Glomerular visceral epithelial cell (primary cell): ENCODE data around the gene GPR143.
"Not testable (repeated sequence)": the region's sequence is repeated elsewhere in the genome, so short reads cannot be mapped to it uniquely, and the experiment has no call there.

Source experiments
- DNase-seq: peaks from one replicate; pipeline ENCODE4 v3.0.0-alpha.2; 2016; ENCODE audit errors: extremely low spot score

Gene GPR143

GRCh38 chrX:9765737-9766097, at the start of gene GPR143:
TSS of gene GPR143 (minus strand) at chrX:9765847. CDS start at chrX:9765817, 30 bp downstream.
- no peak for DNase-seq

- not testable (repeated sequence) for DNase-seq
These were observed 45.4 kb upstream of the GPR143 start for GRCh38 chrX:9811086-9811485.

GRCh38 chrX:9809876-9810275, 44.2 kb upstream of the GPR143 start:
- not testable (repeated sequence) for DNase-seq

DNA sequence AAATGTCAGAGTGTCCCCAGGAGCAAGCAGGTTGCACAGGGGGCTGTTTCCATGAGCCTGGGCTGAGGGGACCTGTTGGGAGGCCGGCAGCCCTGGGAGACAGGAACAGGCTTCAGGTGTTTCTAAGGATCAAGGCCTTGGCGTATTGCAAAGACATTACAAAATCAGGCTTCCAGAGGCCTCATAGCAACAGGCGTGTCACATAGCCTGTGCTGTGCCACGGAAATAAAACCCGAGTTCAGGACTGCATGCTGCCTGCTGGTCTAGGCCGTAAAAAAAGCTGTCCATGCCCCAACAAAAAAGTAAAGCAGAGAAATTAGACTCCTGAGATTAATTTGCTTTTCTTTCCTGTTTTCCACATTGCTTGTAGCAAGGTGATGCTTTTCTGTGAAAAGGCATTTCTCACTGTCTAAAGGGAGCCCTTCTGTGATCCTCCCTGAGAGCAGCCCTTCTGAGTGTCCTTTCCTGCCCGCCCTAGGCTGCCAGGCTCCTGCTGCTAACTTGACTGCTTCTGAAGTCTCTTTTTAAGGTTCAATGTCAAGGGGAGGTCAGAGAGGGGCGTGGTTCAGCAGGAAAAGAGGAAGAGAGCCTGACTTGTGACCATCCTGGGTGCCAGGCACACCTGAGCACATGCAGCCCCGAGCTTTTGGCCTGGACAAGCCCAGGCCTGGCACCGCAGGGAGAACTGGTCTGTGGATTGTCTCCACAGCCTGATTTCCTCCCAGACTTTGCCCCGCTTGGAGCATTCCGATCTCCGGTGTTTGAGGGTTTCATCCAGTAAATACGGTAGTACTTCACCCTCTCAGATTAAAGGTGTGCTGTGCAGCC, 41.9 kb upstream of the GPR143 start:
- DNase-seq: no peak

DNA sequence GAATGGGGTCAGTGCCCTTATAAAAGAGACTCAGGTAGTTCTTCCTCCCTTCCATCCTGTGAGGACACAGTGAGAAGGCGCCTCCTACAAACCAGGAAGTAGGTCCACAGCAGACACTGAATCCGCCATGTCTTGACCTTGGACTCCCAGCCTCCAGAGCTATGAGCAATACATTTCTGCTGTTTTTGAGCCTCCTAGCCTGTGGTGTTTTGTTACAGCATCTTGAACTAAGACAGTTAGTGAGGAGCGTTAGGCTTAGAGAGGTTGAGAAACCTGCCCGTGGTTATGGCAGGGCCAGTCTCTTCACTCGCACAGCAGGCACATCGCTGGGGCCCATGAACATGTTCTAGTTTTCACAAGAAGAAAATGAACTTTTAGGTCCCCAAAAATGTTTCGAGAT, 40.3 kb upstream of the GPR143 start:
- DNase-seq: no peak

DNA sequence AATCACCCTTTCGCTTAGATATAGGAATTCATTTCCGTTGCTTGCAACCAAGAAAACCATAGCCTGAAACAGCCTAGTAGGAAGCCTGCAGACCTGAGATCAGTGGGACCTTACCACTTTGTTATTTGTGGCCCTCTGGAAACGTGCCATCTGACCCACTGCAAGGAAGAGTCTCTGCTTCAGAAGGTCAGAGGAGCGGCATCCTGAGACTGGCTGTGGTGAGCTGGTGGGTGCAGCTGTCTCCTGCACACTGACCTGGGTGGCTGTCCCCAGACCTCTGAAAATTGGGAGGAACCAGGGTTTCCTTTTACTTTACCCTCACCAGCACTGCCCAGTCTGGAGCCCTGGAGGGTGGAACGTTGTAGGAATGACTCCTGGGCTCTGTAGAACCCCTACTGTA, 38.8 kb upstream of the GPR143 start:
- DNase-seq: no peak

- no peak for DNase-seq
These were observed 37.1 kb upstream of the GPR143 start for GRCh38 chrX:9802737-9803136.

GRCh38 chrX:9797384-9798360, 32.0 kb upstream of the GPR143 start:
- DNase-seq: no peak

GRCh38 chrX:9794495-9794894, 28.8 kb upstream of the GPR143 start:
- no peak for DNase-seq

DNA sequence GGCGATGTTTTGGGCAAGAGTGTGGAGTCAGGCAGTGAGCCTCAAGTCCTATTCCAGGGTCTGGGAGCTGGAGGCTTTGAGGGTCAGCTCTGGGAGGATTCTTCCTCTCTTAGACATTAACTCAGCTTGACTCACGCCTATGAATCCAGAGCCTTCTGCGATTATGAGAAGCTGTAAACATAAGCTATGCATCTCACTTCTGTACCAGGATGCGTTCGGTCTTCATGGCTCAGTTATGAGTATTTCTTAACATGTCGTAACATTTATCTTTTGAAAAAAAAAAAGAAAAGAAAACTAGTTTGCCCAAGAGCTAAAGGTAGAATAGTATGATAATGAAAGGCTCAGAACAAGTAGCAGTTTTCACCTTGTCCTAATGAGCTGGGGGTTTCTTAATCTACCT, 25.2 kb upstream of the GPR143 start:
- DNase-seq: no peak

- no peak for DNase-seq
These were observed 23.9 kb upstream of the GPR143 start for GRCh38 chrX:9789555-9789954.

GRCh38 chrX:9788911-9789310, 23.3 kb upstream of the GPR143 start:
- no peak for DNase-seq

DNA sequence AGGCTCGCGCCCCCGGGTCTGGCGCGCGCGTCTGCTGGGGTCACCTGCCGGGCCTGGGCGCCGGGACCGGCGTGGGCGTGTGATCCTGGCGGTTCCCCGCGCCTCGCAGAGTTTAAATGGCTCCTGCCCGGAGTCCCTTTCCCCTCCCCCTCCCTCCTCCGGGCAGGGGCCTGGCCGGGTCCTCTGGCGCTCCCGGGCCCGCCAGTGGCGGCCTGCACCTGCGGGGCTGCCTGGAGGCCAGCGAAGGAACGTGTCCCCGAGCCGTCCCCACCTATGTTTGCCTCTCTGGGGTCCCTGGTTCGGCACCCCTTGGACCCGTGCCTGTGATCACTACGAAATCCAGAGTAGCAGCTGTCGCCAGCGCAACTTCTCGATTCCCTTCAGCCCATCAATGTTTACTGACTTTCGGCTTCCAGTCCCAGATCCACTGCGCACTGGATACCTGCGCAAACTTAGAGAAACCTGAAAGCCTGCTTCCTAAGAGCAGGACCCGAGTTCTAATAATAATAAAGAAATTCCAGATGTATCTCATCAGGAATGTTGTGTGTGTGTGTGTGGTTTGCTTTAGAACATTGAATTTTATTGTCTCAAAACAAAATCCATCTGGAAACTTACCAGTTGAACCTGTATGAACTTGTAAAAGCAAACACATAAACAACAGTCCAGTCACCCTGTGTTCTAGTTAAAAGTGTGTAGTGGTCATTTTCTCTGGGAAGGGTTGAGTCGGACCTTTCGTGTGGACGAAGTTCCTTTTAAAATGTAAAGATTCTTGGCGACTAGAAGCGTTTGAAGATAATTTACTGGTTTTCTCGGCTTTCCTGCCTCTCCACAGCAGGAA, 21.4 kb upstream of the GPR143 start:
- no peak for DNase-seq

DNA sequence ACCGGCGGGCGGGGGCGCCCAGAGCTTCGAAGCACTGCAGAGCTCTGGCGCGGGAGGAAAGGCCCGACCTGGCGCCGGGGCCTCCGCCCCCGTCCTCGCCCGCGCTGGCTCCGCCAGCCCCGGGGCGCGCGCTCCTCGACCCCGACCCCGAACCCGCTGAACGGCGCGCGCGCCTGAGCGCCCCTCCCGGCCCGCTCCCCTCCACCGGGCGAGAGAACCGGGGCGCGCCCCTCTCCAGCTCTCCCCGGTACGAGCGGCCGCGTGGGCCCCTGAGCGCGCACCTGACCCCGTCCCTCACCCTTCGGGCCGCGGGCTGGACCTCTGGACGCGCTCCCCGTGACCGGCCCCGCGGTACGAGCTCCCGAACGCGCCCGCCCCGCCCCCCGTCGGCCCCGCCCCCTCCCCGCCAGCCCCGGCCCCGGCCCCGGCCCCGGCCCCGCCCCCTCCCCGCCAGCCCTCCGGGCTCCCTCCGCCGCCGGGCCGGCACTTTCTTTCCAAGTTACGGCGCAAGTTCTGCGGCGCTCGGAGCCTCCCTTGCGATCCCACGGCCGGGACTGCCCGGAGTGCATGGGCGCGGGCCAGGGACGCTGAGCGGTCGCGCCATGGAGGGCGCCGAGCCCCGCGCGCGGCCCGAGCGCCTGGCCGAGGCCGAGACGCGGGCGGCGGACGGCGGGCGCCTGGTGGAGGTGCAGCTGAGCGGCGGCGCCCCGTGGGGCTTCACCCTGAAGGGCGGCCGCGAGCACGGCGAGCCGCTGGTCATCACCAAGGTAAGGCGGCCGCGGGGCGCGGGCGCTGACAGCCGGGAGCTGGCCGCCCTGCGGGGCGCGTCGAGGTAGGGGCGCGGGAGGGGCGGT, 20.5 kb upstream of the GPR143 start, which contains the start of gene SHROOM2:
SHROOM2 (plus strand) TSS at position 486 of the 854 bp plus-strand sequence; CDS start at position 603, 117 bp downstream.
- DNase-seq: peak; percentile 2

DNA sequence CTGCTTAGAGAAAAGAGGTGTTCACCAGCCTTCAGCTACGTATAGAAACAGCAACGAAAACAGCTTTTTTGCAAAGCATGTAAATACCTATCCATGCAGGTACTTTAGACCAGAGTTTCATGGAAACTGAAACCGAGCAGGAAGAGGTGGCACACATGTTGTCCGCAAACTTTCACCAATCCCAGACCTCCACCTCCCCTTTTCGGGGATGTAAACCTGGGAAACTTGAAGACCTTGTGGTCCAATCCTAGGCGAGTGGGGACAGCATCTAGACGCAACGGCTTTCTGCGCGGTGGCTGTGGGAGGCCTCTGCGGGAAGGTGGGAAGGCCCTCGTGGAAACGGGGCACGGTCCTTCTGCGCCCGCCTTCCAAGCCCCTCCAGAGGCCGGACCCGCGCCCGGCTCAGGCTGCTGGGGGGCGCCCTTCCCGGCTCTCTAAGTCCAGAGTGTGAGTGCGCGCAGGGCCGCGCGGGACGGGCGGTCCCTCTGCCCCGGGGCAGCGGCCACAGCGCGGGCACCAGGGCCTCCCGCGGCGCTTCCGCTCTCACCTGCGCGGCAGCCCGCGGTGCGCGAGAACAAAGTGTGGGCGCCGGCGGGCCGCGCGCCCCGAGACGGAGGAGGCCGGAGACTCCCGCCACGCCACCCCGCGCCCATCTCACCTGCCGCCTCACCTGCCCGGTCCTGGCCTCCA, 19.8 kb upstream of the GPR143 start:
- DNase-seq: no peak

- no peak for DNase-seq
These were observed 18.7 kb upstream of the GPR143 start for GRCh38 chrX:9784332-9784731.

GRCh38 chrX:9781941-9782340, 16.3 kb upstream of the GPR143 start:
- no peak for DNase-seq

DNA sequence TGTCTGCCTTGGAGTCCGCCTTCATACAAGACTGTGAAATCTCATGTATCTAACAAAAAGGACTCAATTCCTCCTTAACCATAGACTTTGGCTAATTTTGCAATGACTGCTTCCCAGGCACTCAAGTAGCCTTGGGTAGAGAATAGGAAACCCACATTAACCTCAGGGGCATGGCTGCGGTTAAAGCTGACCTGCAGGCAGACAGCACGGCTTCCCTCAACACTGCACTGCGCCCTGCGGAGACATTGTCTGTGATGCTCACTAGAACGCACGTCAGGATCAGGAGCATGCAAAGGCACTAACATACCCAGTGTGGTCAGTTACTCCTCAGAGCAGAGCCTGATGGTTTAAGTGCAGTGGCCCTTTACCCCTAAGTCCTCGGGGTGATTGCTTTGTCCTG, 10.3 kb upstream of the GPR143 start:
- no peak for DNase-seq

GRCh38 chrX:9772943-9773342, 7.3 kb upstream of the GPR143 start:
- DNase-seq: no peak

- no peak for DNase-seq
These were observed 4.7 kb upstream of the GPR143 start for GRCh38 chrX:9770319-9770718.
